Ammon's horn (tissue), 1 donor: ENCODE data around the gene DLEC1.
"Not testable (repeated sequence)": the region's sequence is repeated elsewhere in the genome, so short reads cannot be mapped to it uniquely, and the experiment has no call there.

Experiments
- DNase-seq: peaks from one replicate; pipeline ENCODE4 v3.0.0-alpha.2; 2016; ENCODE audit warnings: low spot score

DLEC1 gene

GRCh38 chr3:38018296-38019266, 20.4 kb upstream of the DLEC1 start:
- no peak for DNase-seq

GRCh38 chr3:38019658-38020341, 19.2 kb upstream of the DLEC1 start:
- no peak for DNase-seq

- DNase-seq = no peak
These were observed 18.7 kb upstream of the DLEC1 start for GRCh38 chr3:38020342-38020726.

GRCh38 chr3:38021196-38021595, 17.8 kb upstream of the DLEC1 start:
- DNase-seq = no peak

GRCh38 chr3:38022301-38022700, 16.7 kb upstream of the DLEC1 start:
- no peak for DNase-seq

GRCh38 chr3:38022896-38023709, 15.9 kb upstream of the DLEC1 start:
- no peak for DNase-seq

- DNase-seq = no peak
These were observed 12.2 kb upstream of the DLEC1 start for GRCh38 chr3:38026856-38027255.

- no peak for DNase-seq
These were observed 11.2 kb upstream of the DLEC1 start for GRCh38 chr3:38027466-38028465.

GRCh38 chr3:38028621-38029361, 10.2 kb upstream of the DLEC1 start:
- no peak for DNase-seq

- peak; percentile 71 for DNase-seq
These were observed 9.4 kb upstream of the DLEC1 start, which contains the start of gene PLCD1 for GRCh38 chr3:38029400-38030125. Gene PLCD1, minus strand, starts transcription at chr3:38029642. Its CDS starts 103 bp downstream, at chr3:38029539.

- no peak for DNase-seq
These were observed 8.6 kb upstream of the DLEC1 start for GRCh38 chr3:38030126-38031021.

- no peak for DNase-seq
These were observed 7.7 kb upstream of the DLEC1 start for GRCh38 chr3:38031022-38031994.

- no peak for DNase-seq
These were observed 6.6 kb upstream of the DLEC1 start for GRCh38 chr3:38032328-38032865.

GRCh38 chr3:38033586-38033985, 5.4 kb upstream of the DLEC1 start:
- not testable (repeated sequence) for DNase-seq

GRCh38 chr3:38034335-38034734, 4.7 kb upstream of the DLEC1 start:
- DNase-seq = not testable (repeated sequence)

GRCh38 chr3:38036286-38036685, 2.7 kb upstream of the DLEC1 start:
- no peak for DNase-seq

- DNase-seq = no peak
These were observed 2.1 kb upstream of the DLEC1 start for GRCh38 chr3:38036906-38037305.
